Ascending aorta (tissue), 2 donors: ENCODE results near the gene GALNT18. TPM values are rescaled to one million over a fixed set of nuclear protein-coding genes. Genes with fewer than 3 reads are reported as not detected.
A peak's percentile ranks its signal among the peaks of the same experiment; 100 is the strongest.

Experiments
- DNase-seq, 2 donors: peaks; one replicate each; pipeline ENCODE4 v3.0.0-alpha.2; 2019; ENCODE audit warnings: low spot score in 2 of 2
- H3K27ac ChIP-seq, 2 donors: fragments of 200-600 bp; sonication (generic); one replicate each; pipeline ENCODE4 v1.5.1; 2016 to 2017; ENCODE audit warnings: mild to moderate bottlenecking in 1 of 2
- H3K27me3 ChIP-seq: fragments of 200-600 bp; sonication (generic); one replicate; pipeline ENCODE4 v1.5.1; 2017
- H3K36me3 ChIP-seq, 2 donors: fragments of 200-600 bp; sonication (generic); one replicate each; pipeline ENCODE4 v1.5.1; 2016
- H3K4me1 ChIP-seq, 2 donors: fragments of 200-600 bp; sonication (generic); one replicate each; pipeline ENCODE4 v1.5.1; 2016 to 2017; ENCODE audit warnings: mild to moderate bottlenecking in 1 of 2
- H3K4me3 ChIP-seq, 2 donors: fragments of 200-600 bp; sonication (generic); one replicate each; pipeline ENCODE4 v1.5.1; 2016 to 2017; ENCODE audit warnings: mild to moderate bottlenecking in 1 of 2
- H3K9me3 ChIP-seq, 2 donors: fragments of 200-600 bp; sonication (generic); one replicate each; pipeline ENCODE4 v1.5.1; 2016
- intact Hi-C: fragments of 100-400 bp; cut with DNase I; formaldehyde crosslinking; loops from one replicate; pipeline ENCODE4 v1.15.1; 2023
- total RNA-seq: library from RNA; depleted of rRNA; stranded (reverse); fragments of >200 nt; gene quantifications from one replicate; pipeline ENCODE4 v1.1.0, GENCODE V29; 2016
- TF ChIP-seq, protein P1 (sequence below), 3 experiments: fragments of 200-600 bp in 2 of 3; fragments of 450-650 bp in 1 of 3; sonication (generic) in 2 of 3; IDR thresholded peaks; one replicate each; pipeline ENCODE4 v1.5.1; 2016 to 2019; ENCODE audit warnings: antibody characterized with exemption in 3 of 3, mild to moderate bottlenecking in 1 of 3, moderate library complexity in 1 of 3

GALNT18 gene
- total RNA-seq, 1 donor from 2014 or later = 53.5 TPM

DNA sequence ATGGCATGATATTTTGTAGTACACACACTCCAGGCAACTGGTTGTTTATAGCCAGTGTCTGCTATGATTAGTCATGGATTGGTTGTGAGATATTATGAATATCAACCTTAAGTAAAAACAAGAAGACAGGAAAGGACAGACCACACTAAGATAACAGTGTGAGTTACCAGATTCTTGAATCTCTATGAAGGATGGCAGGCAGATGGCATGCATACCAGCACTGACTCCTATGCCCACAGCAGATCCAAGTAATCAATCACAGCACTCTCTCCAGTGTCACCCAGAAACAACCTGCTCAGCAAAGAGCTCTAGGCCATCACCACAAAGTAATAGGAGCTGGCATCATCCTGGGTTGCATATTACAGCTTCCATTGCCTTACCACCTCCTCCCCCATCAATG lies 116.6 kb downstream of the GALNT18 start:
- Histone ChIP-seq H3K27ac (no peak overlapping the region), H3K9me3 (no peaks in the 10 kb centered on the region), H3K27me3 (no peaks in the 10 kb centered on the region), H3K4me3 (no peak overlapping the region), H3K36me3 (no peaks in the 10 kb centered on the region), H3K4me1 (peaks cover 14 to 25% of the 10 kb centered on the region in 2 donors)
- intact Hi-C loops = no loop called here
- TF ChIP-seq, protein P1, sequence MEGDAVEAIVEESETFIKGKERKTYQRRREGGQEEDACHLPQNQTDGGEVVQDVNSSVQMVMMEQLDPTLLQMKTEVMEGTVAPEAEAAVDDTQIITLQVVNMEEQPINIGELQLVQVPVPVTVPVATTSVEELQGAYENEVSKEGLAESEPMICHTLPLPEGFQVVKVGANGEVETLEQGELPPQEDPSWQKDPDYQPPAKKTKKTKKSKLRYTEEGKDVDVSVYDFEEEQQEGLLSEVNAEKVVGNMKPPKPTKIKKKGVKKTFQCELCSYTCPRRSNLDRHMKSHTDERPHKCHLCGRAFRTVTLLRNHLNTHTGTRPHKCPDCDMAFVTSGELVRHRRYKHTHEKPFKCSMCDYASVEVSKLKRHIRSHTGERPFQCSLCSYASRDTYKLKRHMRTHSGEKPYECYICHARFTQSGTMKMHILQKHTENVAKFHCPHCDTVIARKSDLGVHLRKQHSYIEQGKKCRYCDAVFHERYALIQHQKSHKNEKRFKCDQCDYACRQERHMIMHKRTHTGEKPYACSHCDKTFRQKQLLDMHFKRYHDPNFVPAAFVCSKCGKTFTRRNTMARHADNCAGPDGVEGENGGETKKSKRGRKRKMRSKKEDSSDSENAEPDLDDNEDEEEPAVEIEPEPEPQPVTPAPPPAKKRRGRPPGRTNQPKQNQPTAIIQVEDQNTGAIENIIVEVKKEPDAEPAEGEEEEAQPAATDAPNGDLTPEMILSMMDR (IDR thresholded peaks at IDR 0.05) = no peak
- DNase-seq = no peak

DNA sequence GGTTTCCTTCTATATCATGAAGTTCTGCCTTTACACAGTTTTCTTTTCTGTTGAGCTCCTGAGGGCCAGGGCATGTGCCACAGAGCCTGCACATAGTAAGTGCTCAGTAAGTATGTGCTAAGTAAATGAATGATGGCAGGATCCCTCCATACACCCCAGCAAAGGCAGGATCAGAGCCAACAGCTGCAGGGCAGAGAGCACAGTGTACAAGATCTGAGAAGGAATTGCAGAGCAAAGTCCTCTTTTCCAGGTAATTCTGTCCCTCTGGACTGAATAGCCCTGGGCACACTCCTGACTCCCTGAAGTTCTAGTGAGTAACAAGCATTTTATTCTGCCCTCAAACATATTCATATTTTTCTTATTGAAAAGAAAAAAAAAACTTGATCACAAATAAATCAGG lies 117.7 kb downstream of the GALNT18 start:
- Histone ChIP-seq H3K4me3 (no peak overlapping the region), H3K36me3 (no peaks in the 10 kb centered on the region), H3K9me3 (no peaks in the 10 kb centered on the region), H3K4me1 (peaks cover 14 to 25% of the 10 kb centered on the region in 2 donors), H3K27ac (no peak overlapping the region), H3K27me3 (no peaks in the 10 kb centered on the region)
- no peak for DNase-seq
- intact Hi-C loops = loop anchor here (5.0 kb wide), 1 partner anchor 83 kb away; no protein-coding TSS in a partner anchor
- TF ChIP-seq, protein P1 (IDR thresholded peaks at IDR 0.05) = no peak

DNA sequence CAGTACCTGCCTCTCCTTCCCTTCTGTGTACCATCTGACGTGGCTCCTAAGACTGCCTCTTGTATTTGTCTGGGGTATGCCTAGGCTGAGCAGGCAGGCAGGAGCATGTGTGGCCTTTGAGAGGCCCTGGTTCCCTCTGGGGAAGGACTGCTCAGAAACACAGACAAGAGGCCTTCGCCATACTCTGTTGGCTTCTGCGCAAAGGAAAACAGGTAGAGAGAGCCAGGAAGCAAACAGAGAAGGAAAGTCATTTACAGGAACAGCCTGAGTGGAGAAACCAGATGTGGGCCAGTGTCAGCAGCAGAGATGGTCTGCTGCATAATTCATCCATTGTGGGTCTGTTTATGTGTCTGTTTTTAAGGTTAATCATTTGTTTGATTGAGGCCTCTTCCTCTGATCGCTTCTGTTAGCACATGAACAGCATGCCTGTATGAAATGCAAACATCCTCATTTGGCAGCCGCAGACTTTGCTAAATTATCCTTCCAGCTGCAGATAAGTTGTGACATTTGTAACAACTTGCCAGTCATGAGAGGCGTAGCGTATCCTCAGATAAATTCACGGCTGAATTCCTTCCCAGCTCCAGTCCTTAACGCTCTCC lies 119.4 kb downstream of the GALNT18 start:
- H3K4me1 ChIP-seq = peaks cover 14 to 25% of the 10 kb centered on the region in 2 donors
- no peaks in the 10 kb centered on the region for H3K27me3 ChIP-seq
- H3K27ac ChIP-seq = peak overlapping the region; percentile 79 to 81
- H3K4me3 ChIP-seq = no peak overlapping the region
- no peak for DNase-seq
- intact Hi-C loops = loop anchor here (2.0 to 5.0 kb wide), 2 partner anchors 26 to 85 kb away; no protein-coding TSS in a partner anchor
- TF ChIP-seq, protein P1 (IDR thresholded peaks at IDR 0.05) = no peak
- no peaks in the 10 kb centered on the region for H3K9me3 ChIP-seq
- no peaks in the 10 kb centered on the region for H3K36me3 ChIP-seq

DNA sequence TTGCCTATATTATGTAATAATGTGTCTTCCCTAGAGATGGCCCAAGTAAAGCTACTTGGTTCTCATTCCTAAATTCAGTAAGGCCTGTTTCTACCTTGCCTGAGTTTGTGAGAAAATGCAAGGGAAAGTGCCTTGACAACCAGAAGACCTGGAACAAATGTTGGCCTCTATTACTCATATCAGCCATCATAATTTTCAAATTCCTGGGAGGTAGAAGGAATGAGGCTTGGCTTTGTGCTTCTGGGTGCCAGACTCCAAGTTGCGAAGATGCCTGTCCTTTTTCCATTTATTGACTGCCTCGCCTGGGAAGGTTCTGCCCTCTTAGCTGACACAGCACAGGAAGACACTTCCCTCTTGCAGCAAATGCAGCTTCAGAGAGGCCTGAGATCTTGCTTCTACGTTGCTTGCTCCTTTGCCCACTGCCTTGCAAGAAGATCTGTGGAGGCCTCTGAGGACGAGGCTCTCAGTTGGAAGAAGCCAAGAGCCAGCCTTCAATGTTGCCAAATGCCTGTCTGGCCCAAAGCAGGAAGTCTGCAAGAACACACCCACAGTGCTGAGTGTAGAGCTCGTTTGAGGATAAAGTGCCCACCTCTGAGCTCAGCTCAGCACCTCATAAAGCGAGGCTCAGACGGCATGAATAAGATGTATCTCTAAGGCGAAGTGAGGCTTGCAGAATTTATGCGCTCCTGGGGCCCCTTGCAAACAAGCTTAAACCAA lies 120.1 kb downstream of the GALNT18 start:
- intact Hi-C loops = loop anchor here (2.0 to 5.0 kb wide), 2 partner anchors 25 to 86 kb away; no protein-coding TSS in a partner anchor
- H3K4me3 ChIP-seq = peak overlapping the region in 1 of 2 donors; percentile 15
- DNase-seq = no peak
- H3K27ac ChIP-seq = peak overlapping the region; percentile 79 to 81
- no peaks in the 10 kb centered on the region for H3K27me3 ChIP-seq
- no peaks in the 10 kb centered on the region for H3K9me3 ChIP-seq
- TF ChIP-seq, protein P1 (IDR thresholded peaks at IDR 0.05) = no peak
- no peaks in the 10 kb centered on the region for H3K36me3 ChIP-seq
- H3K4me1 ChIP-seq = peaks cover 14 to 25% of the 10 kb centered on the region in 2 donors

DNA sequence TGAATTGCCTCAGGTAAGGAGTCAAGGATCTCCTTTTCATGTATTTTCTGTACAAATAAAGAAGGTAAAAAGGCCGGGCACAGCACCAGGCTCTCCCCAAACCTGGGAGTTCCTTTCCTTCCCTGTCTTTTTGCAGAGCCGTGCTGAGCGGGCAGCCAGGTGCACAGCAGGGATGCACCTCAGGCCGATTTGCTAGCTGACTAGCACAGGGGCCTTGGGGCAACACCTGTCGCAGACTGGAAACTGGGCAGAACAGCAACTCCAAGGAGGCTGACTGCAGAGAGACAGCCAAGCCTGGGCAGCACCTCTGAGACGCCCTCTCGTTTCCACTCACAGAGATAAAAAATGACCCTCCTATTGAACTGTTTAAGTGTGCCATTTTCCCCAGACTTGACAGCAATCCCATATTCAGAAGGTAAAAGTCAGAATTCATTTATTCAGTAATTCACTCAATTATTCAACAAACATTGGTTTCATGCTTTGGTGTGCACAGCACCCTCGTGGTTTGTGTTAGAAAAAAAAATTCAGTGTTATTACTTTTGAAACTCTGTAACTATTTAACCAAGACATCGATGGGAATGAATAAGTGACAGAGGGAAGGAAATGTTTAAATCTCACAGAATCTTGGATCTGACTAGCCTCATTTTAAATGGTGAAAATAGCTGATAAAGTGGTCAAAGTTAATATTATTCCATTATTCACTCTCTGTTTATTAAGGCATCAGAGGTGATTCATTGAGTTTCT lies 120.9 kb downstream of the GALNT18 start:
- Histone ChIP-seq H3K9me3 (no peaks in the 10 kb centered on the region), H3K27ac (peak overlapping the region; percentile 79 to 81), H3K4me1 (peaks cover 14 to 25% of the 10 kb centered on the region in 2 donors), H3K27me3 (no peaks in the 10 kb centered on the region), H3K36me3 (no peaks in the 10 kb centered on the region), H3K4me3 (no peak overlapping the region)
- intact Hi-C loops = loop anchor here (5.0 kb wide), 1 partner anchor 86 kb away; no protein-coding TSS in a partner anchor
- TF ChIP-seq, protein P1 (IDR thresholded peaks at IDR 0.05) = no peak
- DNase-seq = no peak
